Measurements from ENCODE around the gene S100A5. TPM values are rescaled to one million over a fixed set of nuclear protein-coding genes. Genes with fewer than 3 reads are reported as not detected.

The S100A5 gene
- total RNA-seq, 1 donor from 2014 or later: not detected

DNA sequence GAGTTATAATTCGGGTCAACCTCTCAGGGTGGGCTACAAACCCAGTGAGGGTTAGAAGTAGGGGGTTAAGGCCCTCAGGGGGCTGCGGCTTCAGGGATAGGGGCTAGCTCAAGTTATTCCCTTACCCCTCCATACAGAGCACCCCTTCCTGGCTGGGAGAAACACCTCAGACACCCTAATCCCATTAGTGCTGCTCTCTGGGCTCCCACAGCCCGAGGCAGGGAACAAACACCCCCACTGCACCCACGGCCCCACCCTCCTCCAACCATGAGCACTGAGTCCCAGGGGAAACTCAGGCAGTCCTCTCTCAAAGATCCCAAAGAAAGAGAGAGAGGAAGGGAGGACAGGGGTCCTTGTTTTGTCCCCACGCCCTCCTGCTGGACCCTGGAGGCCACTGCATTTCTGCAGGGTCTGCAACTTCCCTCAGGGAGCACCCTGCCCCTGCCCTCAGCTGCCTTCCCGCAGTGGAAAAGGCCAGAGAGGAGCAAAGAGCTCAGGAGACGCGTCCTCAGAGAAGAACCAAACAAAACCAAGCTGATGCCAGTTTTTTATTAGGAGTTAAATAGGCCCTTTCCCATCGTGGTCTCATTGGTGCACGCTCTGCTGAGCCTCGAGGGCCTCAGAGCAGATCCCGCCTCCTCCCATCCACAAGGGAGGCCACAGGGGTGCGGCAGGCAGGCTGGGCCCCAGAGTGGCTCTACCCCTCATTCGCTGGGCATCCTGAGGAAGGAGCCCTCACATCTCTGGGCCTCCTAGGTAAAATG, 6.2 kb upstream of the S100A5 start:
- DNase-seq: no peak

DNA sequence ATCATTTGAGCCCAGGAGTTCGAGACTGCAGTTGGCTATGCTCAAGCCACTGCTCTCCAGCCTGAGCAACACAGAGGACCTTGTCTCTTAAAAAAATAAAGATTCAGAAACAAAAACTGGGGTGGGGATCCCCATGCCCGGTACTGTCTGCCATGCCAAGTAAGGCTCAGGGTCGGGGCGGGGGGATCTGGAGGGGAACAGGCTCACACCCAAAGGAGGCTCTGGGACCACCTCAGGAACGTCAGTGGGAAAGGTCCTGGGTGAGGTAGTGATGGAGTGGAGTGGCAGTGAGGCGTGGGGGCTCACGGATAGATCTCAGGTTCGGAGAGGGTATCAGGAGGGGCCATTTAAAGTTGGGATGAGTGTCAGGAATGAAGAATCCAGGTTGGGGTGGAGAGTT, 5.6 kb upstream of the S100A5 start:
- no peak for DNase-seq

- DNase-seq: peak; percentile 36
These were observed 4.6 kb upstream of the S100A5 start, which contains the start of gene S100A4 for GRCh38 chr1:153545067-153546055. Gene S100A4 (minus strand): TSS chr1:153545806. CDS start chr1:153544794, 1,012 bp downstream.

DNA sequence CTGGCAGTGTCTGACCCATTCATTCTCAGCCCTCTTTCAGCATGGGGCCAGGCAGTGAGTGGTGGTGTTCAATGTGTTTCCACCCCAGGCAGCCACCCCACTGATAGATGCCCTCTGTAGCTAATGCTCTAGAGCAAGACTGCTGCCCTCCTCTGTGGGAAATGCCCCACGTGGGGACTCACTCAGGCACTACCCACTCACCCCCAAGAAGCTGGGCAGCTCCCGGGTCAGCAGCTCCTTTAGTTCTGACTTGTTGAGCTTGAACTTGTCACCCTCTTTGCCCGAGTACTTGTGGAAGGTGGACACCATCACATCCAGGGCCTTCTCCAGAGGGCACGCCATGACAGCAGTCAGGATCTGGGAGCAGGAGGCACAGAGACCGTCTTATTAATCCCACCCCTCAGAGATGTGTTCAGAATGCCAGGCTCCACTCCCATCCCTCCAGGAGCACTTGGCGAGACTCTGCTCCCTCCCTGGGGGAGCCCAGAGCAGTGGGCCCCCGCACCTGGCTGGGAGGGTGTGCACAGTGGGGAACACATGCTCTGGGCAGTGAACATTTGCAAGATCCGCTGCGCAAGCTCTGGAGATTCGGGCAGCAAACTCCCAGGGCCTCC, 3.8 kb upstream of the S100A5 start:
- DNase-seq: no peak

DNA sequence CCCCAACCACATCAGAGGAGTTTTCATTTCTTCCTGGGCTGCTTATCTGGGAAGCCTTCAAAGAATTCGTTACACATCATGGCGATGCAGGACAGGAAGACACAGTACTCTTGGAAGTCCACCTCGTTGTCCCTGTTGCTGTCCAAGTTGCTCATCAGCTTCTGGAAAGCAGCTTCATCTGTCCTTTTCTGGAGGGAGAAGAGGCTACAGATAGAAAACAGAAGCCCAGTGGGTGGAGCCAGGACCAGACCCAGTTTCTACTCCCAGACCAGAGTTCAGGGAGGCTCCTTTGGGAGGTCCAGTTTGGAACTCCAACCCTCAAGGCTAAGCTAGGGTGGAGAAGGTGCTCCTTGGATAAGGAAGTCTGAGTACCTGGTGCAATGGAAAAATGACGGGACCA, 3.0 kb upstream of the S100A5 start:
- DNase-seq: no peak

GRCh38 chr1:153542956-153543711, 2.4 kb upstream of the S100A5 start:
- DNase-seq: no peak

DNA sequence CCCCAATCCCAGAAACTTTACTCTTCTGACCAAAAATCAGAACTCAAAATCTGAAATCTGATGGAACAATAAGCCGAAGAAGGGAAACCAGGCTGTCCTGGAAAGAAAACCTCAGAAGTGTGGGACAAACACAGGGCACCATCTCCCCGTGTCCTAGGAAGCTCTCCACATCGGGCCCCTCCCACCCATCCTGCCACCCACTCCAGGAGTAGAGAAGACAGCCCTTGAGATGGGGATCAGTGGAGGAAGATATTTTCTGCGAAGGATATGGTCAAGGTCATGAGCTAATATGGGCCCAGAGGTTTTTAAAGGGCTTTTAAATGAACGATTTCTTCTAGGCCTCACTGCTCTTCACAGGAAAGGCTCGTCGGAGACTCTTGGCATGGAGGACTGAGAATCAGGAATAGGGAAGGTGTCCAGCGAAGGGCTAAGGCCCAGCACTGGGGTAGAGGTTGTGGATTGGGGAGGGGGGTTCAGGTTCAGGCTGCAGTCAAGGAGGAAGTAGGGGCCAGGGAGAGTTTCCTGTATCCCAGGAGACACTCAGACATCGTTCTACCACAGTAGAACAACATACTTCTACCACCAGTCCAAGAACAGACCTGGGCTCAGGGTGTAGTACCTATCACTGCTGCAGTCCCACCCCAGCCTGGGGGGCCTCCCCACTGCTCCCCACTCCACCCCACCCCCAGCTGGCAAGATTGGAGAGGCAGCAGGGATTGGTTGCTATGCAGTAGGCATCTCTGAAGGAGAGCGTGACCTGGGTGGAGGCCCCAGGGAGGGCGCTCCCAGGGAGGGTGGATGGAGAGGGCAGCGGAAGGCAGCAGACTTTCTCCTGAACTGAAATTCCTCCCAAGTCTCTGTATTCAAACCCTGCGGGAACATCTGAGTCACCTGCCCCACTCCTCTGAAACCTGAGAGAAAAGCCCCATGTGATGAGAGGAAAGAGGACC, 1.2 kb upstream of the S100A5 start:
- DNase-seq: no peak

DNA sequence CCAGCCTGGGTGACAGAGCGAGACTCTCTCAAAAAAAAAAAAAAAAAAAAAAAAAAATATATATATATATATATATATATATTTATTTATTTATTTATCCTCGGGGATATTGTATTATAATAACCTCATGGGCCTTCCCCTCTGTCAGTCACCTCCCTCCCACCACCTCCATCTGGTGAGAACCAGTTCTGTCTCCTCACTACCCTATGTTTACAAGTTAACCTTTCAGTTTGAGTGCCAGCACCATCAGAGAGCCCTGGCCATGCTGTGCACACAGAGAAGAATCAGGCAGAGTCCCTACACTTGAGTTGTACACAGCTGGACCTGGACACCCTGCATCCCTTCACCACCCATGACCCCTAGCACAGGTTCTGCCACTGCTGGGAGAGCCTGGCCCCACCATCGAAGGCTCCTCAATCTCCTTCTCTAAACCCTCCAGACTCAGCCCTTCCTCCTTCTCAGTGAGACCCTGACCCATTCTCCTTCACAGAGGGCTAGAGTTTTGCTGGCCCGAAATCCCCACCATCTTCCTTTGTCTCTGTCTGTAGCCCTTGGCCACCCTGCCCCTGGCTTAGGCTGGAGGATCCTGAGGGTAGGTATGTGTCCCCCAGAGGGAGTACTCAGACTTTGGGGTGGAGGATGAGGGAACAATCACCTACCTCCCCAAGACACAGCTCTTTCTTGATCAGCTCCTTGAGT, 1.2 kb downstream of the S100A5 start:
- DNase-seq: no peak

DNA sequence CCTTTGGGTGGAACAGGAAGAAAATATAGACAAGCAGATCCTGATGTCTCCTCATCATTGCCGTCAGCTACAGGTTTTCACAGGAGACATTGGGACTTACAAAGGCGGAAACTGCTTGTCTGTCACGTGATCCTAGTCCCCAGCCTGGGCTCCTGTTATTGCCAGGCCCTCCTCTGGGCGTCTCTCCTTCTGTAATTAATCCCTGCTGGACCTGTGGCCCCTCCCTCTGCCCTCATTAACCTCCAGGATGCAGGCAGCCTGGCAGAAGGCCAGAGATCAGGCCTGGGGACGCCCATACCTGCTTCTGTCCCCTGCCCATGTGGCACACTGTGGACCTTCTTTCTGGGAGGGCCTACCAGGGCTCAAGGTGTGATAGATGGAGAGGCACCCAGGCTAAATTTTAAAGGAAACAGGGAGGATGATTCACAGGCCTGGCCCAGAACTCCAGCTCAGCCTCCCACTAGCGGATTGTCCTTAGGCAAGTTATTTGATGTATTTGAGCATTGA, 2.4 kb downstream of the S100A5 start:
- DNase-seq: no peak

DNA sequence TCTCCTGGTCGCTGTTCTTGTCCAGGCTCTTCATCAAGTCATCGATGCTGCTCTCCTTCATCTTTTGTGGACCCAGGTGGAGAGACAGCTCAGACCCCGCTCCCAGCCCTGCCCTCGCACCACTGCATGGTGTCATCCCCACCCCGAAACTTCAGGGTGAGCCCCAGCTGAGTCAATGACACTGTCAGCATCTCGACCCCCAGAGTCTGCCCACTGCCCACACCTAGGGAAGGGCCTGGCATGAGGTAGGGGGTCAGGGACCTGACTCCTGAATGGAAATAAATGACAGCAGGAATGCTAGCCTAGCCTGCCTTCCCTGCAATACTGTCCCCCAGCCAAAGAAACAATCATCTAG, 3.4 kb downstream of the S100A5 start:
- DNase-seq: no peak

DNA sequence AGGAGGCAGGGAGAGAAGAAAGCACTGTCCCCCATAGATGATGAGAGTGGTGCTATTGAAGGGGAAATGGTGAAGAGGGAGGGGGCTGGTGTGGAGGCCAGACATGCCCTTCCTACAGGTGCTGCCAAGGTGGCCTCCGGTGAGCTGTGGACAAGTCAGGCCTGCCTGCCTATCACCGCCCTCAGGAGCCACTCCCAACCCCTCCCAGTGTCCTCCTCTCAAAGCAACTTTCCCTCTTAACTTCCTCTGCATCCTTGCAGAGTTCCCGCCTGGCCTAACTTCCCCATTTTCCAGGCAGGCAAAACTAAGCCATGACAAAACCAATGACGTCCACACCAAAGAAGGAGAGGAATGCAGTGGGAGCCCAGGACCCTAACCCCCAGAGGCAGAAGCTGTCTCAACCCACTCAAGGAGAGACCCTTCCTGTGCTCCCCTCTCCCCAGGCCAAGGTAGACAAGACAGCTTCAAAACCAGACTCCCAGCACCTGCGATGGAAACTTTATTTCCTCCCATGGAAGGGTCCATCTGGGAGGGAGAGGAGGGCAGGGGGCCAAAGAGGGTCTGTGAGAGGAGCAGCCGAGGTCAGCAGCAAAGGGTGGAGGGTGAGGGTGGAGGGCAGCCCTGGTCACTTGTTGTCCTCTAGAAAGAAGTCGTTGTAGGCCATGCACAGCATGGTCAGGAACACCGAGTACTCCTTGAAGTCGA, 3.9 kb downstream of the S100A5 start:
- no peak for DNase-seq

DNA sequence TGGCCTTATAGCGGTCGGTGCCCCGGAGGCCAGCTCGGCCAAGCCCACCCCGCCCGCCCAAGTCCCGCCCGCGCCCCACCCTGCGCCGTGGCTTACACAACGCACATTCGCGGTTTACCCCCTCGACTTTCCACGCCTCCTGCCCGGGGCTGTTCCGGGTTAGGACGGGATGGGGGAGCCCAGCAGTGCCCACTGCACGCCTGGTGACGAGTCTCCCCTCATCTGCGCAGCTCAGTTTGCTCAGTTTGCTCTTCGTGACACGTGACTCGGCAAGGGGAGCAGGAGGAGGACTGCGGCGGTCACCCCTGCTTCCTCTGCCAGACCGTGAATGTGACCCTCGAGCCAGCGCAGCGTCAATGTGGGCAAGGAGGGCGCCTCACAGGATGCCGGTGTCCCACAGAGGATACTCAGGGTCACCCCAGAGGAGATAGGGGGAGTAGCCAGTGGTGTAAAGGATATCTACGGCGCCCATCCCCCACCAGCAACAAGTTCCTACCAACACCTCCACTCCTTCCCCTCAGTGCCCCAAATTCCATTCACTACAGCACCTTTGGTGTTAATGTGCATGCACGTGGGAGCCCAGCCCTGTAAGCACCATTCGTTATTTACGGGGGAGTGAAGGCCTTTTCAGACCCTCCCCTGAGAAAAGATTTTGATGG, 4.6 kb downstream of the S100A5 start:
- peak; percentile 62 for DNase-seq

GRCh38 chr1:153535242-153536011, 5.3 kb downstream of the S100A5 start, which contains the start of gene S100A6:
Gene S100A6 (minus strand): TSS chr1:153535991. CDS start chr1:153535339, 652 bp downstream.
- no peak for DNase-seq

DNA sequence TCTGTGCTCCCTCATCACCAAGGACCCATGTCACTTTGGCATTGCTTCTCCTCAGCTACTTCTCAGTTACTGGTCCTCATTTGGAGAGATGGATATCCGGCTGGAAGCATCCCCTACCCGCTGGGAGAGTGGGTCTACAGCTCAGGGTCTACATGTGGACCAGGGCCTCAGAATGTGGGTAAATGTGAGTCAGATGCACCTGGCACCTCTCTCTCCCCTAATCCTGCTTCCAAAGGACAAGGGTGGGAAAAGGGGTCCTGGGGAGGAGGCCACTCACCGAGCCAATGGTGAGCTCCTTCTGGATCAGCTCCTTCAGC, 5.9 kb downstream of the S100A5 start:
- no peak for DNase-seq

- DNase-seq: no peak
These were observed 6.4 kb downstream of the S100A5 start for GRCh38 chr1:153534226-153534924.

- peak; percentile 31 for DNase-seq
These were observed 7.0 kb downstream of the S100A5 start for GRCh38 chr1:153533689-153534201.
